GM12872 (cell line): ENCODE results near the gene KHNYN.

ENCODE experiments used
- CTCF ChIP-seq: IDR thresholded peaks from 3 replicates; pipeline ENCODE4 v1.5.1; 2011; ENCODE audit warnings: low read depth, mild to moderate bottlenecking, low read length, moderate library complexity; ENCODE audit not compliant: insufficient read depth

The KHNYN gene

GRCh38 chr14:24439257-24439656, 9.5 kb downstream of the KHNYN start:
- TF ChIP-seq CTCF: no peak

- TF ChIP-seq CTCF: no peak
These were observed 10.3 kb downstream of the KHNYN start for GRCh38 chr14:24439830-24440605.

GRCh38 chr14:24440606-24441399, 11.0 kb downstream of the KHNYN start:
- no peak for TF ChIP-seq CTCF

- TF ChIP-seq CTCF: no peak
These were observed 11.7 kb downstream of the KHNYN start for GRCh38 chr14:24441485-24441884.

- TF ChIP-seq CTCF: no peak
These were observed 12.1 kb downstream of the KHNYN start for GRCh38 chr14:24441904-24442239.

GRCh38 chr14:24442240-24443052, 12.7 kb downstream of the KHNYN start, which contains the start of gene SDR39U1:
TSS of gene SDR39U1 (minus strand) at chr14:24442776. CDS start at chr14:24442769, 7 bp downstream.
- TF ChIP-seq CTCF: 0 out of 3 replicates have a peak, but pooled peaks have one; percentile 11
